Ishikawa (cell line): ENCODE results near the gene KIAA1671.
A peak's percentile ranks its signal among the peaks of the same experiment; 100 is the strongest.

Source experiments
- CEBPB ChIP-seq: IDR thresholded peaks from 2 replicates; pipeline ENCODE4 v1.6.1; 2012
- FOXM1 ChIP-seq: IDR thresholded peaks from 2 replicates; pipeline ENCODE4 v1.6.1; 2012; ENCODE audit warnings: low read depth, borderline replicate concordance
- MAX ChIP-seq: IDR thresholded peaks from 2 replicates; pipeline ENCODE4 v1.6.1; 2012
- REST ChIP-seq: IDR thresholded peaks from 2 replicates; pipeline ENCODE4 v1.6.1; 2012; ENCODE audit warnings: low read depth, mild to moderate bottlenecking

- peak; percentile 65 for TF ChIP-seq REST
- no peak for TF ChIP-seq FOXM1
- no peak for TF ChIP-seq CEBPB
- TF ChIP-seq MAX, result no peak
Observed at GRCh38 chr22:25148149-25148691, 195.7 kb downstream of the KIAA1671 start.
